ENCODE data around the gene ARL16.

Gene ARL16

DNA sequence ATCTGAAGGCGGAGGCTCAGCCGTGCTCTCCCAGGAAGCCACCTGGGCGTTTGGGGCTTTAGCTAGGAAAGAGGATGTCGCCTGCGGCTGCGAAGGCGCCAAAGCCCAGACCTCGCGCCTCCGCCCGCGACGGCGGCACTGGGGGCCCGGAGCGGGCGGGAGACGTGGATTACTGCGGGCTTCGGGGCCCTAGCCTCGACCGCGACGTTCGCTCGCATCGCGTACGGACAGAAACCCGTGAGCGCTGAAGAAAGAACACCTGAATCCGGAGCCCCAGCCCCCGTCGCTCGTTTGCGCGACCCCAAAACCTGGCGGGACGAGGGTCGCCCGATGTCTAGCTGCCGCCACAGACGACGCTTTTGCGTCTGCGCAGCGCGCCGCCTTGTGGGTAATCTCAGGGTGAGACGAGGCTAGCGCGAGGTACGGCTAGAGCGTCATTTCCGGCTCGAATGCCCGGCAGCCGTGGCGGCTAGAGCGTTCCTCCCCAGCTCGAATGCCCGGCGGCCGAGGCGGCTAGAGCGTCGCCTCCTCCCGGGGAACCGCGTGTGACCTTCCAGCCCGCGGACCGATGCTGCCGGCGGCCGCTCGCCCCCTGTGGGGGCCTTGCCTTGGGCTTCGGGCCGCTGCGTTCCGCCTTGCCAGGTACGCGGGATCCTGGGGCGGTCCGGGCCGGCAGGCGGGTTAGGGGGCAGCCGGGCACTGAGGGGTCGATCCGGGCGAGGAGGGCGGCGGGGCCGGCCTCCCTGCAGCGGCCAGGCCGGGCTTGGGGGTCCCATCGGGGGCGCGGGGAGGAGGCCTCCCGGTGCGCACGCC is 19.5 kb upstream of the ARL16 start, which contains the start of gene MRPL12:
MRPL12 (plus strand) TSS at position 434 of the 813 bp plus-strand sequence; CDS start at position 569, 135 bp downstream.
- peaks cover 4% of the 10 kb centered on the region for H3K4me1 Mint-ChIP-seq
- H3K4me3 Mint-ChIP-seq, result peak within 1 kb of the TSS; percentile 95 to 96 (median 96)
- H3K27ac Mint-ChIP-seq, result peak within 1 kb of the TSS; percentile 56 to 88 (median 86)
- TF ChIP-seq, protein P1, sequence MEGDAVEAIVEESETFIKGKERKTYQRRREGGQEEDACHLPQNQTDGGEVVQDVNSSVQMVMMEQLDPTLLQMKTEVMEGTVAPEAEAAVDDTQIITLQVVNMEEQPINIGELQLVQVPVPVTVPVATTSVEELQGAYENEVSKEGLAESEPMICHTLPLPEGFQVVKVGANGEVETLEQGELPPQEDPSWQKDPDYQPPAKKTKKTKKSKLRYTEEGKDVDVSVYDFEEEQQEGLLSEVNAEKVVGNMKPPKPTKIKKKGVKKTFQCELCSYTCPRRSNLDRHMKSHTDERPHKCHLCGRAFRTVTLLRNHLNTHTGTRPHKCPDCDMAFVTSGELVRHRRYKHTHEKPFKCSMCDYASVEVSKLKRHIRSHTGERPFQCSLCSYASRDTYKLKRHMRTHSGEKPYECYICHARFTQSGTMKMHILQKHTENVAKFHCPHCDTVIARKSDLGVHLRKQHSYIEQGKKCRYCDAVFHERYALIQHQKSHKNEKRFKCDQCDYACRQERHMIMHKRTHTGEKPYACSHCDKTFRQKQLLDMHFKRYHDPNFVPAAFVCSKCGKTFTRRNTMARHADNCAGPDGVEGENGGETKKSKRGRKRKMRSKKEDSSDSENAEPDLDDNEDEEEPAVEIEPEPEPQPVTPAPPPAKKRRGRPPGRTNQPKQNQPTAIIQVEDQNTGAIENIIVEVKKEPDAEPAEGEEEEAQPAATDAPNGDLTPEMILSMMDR (IDR thresholded peaks at IDR 0.05; ENCODE audit: unreplicated experiment in 3 of 3), result no peak
- no peaks in the 10 kb centered on the region for H3K27me3 Mint-ChIP-seq (ENCODE audit: low read depth)
- H3K36me3 Mint-ChIP-seq (ENCODE audit: low read depth), result peaks cover 41% of the 10 kb centered on the region
- H3K9me3 Mint-ChIP-seq, result no peaks in the 10 kb centered on the region

DNA sequence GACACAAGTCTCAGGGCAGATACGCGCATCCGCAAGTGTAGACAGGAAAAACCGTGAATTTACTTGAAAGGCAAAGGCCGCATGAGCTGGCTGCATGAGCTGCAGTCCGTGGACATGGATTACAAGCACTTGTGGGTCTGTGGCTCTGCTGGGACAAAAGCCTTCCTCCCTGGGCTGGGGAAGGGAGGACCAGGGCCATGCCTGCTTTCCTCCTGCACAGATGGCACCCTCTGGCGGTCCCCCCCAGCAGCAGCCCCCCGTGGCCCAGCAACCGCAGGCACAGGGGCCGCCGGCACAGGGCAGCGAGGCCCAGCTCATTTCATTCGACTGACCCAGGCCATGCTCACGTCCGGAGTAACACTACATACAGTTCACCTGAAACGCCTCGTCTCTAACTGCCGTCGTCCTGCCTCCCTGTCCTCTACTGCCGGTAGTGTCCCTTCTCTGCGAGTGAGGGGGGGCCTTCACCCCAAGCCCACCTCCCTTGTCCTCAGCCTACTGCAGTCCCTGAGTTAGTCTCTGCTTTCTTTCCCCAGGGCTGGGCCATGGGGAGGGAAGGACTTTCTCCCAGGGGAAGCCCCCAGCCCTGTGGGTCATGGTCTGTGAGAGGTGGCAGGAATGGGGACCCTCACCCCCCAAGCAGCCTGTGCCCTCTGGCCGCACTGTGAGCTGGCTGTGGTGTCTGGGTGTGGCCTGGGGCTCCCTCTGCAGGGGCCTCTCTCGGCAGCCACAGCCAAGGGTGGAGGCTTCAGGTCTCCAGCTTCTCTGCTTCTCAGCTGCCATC is 17.9 kb upstream of the ARL16 start:
- Mint-ChIP-seq H3K9me3 (no peaks in the 10 kb centered on the region), H3K36me3 (ENCODE audit: low read depth) (peaks cover 51% of the 10 kb centered on the region), H3K27ac (peak overlapping the region in 1 of 3 experiments; percentile 16), H3K4me1 (peaks cover 4% of the 10 kb centered on the region), H3K27me3 (ENCODE audit: low read depth) (no peaks in the 10 kb centered on the region), H3K4me3 (peak overlapping the region; percentile 95 to 96 (median 96))
- TF ChIP-seq, protein P1 (IDR thresholded peaks at IDR 0.05; ENCODE audit: unreplicated experiment in 3 of 3), result no peak

DNA sequence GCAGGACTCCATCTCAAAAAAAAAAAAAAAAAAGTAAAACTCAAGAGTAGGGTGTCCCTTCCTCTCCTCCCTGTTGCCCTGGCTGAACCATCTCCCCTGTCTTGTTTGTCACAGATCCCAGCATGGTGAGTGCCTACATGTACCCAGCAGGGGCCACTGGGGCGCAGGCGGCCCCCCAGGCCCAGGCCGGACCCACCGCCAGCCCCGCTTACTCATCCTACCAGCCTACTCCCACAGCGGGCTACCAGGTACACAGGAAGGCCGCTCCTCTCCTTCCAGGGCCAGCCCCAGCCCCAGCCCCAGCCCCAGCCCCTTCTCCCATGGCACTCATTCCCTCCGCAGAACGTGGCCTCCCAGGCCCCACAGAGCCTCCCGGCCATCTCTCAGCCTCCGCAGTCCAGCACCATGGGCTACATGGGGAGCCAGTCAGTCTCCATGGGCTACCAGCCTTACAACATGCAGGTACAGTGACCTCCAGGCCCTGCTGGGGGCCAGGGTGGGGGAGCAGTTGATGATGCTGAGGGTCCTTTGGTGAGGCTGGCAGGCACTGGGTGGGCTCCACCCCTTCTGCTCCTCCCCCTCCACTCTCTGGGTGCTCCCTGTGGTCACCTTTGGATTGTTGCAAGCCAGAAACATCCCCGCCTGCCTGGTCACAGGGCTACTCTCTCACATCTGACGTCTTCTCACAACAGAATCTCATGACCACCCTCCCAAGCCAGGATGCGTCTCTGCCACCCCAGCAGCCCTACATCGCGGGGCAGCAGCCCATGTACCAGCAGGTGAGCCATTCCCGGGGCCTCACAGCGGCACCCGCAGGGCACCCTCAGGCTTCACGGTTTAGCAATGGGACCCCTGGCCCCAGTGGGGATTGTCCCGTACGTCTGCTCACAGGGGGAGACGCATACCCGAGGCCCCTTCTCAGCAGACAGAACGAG is 17.0 kb upstream of the ARL16 start:
- H3K36me3 Mint-ChIP-seq (ENCODE audit: low read depth), result peaks cover 42% of the 10 kb centered on the region
- H3K27me3 Mint-ChIP-seq (ENCODE audit: low read depth), result no peaks in the 10 kb centered on the region
- H3K27ac Mint-ChIP-seq, result peak overlapping the region in 1 of 3 experiments; percentile 16
- peaks cover 4% of the 10 kb centered on the region for H3K4me1 Mint-ChIP-seq
- TF ChIP-seq, protein P1 (IDR thresholded peaks at IDR 0.05; ENCODE audit: unreplicated experiment in 3 of 3), result no peak
- H3K4me3 Mint-ChIP-seq, result peak overlapping the region; percentile 62 to 96 (median 75)
- no peaks in the 10 kb centered on the region for H3K9me3 Mint-ChIP-seq

DNA sequence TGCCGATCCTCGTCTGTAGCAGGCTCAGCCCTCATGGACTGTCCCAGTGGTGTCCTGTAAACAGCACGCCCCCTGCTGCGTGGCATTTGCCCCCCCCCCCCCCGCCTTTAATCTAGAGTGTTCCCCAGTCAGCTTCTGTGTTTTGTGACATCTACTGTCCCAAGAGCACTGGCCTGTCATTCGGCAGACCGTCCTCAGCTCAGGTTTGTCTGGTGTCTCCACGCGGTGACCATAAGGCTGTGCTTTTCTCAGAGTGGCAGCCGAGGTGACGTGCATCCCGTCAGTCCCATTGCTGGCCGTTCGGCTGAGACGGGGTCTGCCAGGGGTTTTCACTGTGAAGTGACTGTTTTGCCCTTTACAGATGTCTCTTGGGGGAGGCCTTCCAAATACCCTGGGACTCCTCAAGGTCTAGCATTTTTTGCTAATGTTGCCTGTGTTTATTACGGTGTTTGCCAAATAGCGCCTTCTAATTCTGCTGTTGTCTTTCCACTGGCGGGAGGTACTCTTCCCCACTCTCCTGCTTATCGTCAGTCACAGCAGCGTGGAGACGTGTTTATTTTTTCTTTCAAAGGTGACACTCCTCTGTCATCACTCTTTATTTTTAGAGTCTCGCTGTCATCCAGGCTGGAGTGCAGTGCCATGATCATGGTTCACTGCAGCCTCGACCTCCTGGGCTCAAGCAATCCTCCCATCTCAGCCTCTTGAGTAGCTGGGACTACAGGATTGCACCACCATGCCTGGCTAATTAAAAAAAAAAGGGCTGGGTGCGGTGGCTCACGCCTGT is 13.9 kb upstream of the ARL16 start:
- H3K9me3 Mint-ChIP-seq, result no peaks in the 10 kb centered on the region
- peaks cover 4% of the 10 kb centered on the region for H3K4me1 Mint-ChIP-seq
- H3K4me3 Mint-ChIP-seq, result no peak overlapping the region
- H3K27me3 Mint-ChIP-seq (ENCODE audit: low read depth), result no peaks in the 10 kb centered on the region
- TF ChIP-seq, protein P1 (IDR thresholded peaks at IDR 0.05; ENCODE audit: unreplicated experiment in 3 of 3), result no peak
- H3K36me3 Mint-ChIP-seq (ENCODE audit: low read depth), result peaks cover 34% of the 10 kb centered on the region
- H3K27ac Mint-ChIP-seq, result no peak overlapping the region
